WTC11 (cell line): ENCODE results near the gene IL1RN. TPM values are rescaled to one million over a fixed set of nuclear protein-coding genes. Genes with fewer than 3 reads are reported as not detected.

ENCODE experiments used
- ATAC-seq: fragments of 200-7000 bp; cut with Tn5 transposase; 2 replicates; pipeline ENCODE4 v1.10.0; 2021; ENCODE audit warnings: mild to moderate bottlenecking, moderate library complexity
- CTCF ChIA-PET: fragments of 300-600 bp; sonication (Branson Sonifier 250); formaldehyde crosslinking; loops from one replicate; lab custom pipeline; 2021; ENCODE audit warnings: antibody characterized with exemption; lab: Charles Lee
- POLR2A ChIA-PET: fragments of 350-600 bp; sonication (Branson Sonifier 250); formaldehyde crosslinking; loops from one replicate; lab custom pipeline; 2021; ENCODE audit warnings: antibody characterized with exemption; lab: Charles Lee
- DNase-seq: peaks from one replicate; pipeline ENCODE4 v3.0.0; 2021; ENCODE audit warnings: low spot score
- H3K27ac Mint-ChIP-seq: 2 replicates; pipeline ENCODE4 v1.8.0; 2021; ENCODE audit warnings: mixed read lengths
- H3K27me3 Mint-ChIP-seq: 2 replicates; pipeline ENCODE4 v1.8.0; 2021; ENCODE audit warnings: low read depth, mild to moderate bottlenecking, moderate library complexity, mixed read lengths
- H3K36me3 Mint-ChIP-seq: 2 replicates; pipeline ENCODE4 v1.8.0; 2021; ENCODE audit warnings: mixed read lengths
- H3K4me1 Mint-ChIP-seq: 2 replicates; pipeline ENCODE4 v1.8.0; 2022; ENCODE audit warnings: mixed read lengths
- H3K4me3 Mint-ChIP-seq: 2 replicates; pipeline ENCODE4 v1.8.0; 2021; ENCODE audit warnings: mild to moderate bottlenecking, moderate library complexity, mixed read lengths
- H3K9me3 Mint-ChIP-seq: 2 replicates; pipeline ENCODE4 v1.8.0; 2021; ENCODE audit warnings: mixed read lengths
- E2F4 ChIP-seq: sonication (generic); formaldehyde crosslinking; IDR thresholded peaks from 2 replicates; pipeline ENCODE4 v1.8.1; 2022; ENCODE audit warnings: low read depth, mild to moderate bottlenecking, moderate library complexity, missing genetic modification reagents, borderline replicate concordance
- EMX1 ChIP-seq: fragments of 250-450 bp; sonication (Bioruptor Pico); IDR thresholded peaks from 2 replicates; pipeline ENCODE4 v1.8.0; 2021; ENCODE audit warnings: mild to moderate bottlenecking
- NFE2L1 ChIP-seq: sonication (generic); formaldehyde crosslinking; IDR thresholded peaks from 2 replicates; pipeline ENCODE4 v1.8.1; 2023; ENCODE audit warnings: missing genetic modification reagents
- PRDM15 ChIP-seq: sonication (generic); formaldehyde crosslinking; IDR thresholded peaks from 2 replicates; pipeline ENCODE4 v1.8.0; 2022; ENCODE audit warnings: missing genetic modification reagents
- SOX15 ChIP-seq: fragments of 250-450 bp; sonication (Bioruptor Pico); IDR thresholded peaks from 2 replicates; pipeline ENCODE4 v1.9.0; 2021; ENCODE audit warnings: mild to moderate bottlenecking
- STAT6 ChIP-seq: sonication (generic); formaldehyde crosslinking; conservative IDR thresholded peaks from 2 replicates; pipeline ENCODE4 v1.8.1; 2023; ENCODE audit warnings: mild to moderate bottlenecking, low read depth, missing genetic modification reagents, moderate library complexity
- ZBTB21 ChIP-seq: sonication (generic); formaldehyde crosslinking; IDR thresholded peaks from 2 replicates; pipeline ENCODE4 v1.8.1; 2023; ENCODE audit warnings: mild to moderate bottlenecking, missing genetic modification reagents, borderline replicate concordance
- ZNF232 ChIP-seq: sonication (generic); formaldehyde crosslinking; IDR thresholded peaks from 2 replicates; pipeline ENCODE4 v1.8.0; 2022; ENCODE audit warnings: mild to moderate bottlenecking, missing genetic modification reagents
- ZNF416 ChIP-seq: fragments of 250-450 bp; sonication (Bioruptor Pico); IDR thresholded peaks from 2 replicates; pipeline ENCODE4 v1.9.0; 2021; ENCODE audit warnings: mild to moderate bottlenecking, inconsistent platforms
- ZNF425 ChIP-seq: fragments of 250-450 bp; sonication (Bioruptor Pico); conservative IDR thresholded peaks from 2 replicates; pipeline ENCODE4 v1.9.0; 2021; ENCODE audit warnings: mild to moderate bottlenecking
- total RNA-seq: library from RNA; stranded (reverse); gene quantifications from 3 replicates; pipeline ENCODE4 v1.2.3, GENCODE V29; 2021

IL1RN gene
- total RNA-seq, 1 experiment from 2014 or later, result not detected

GRCh38 chr2:113127646-113128570, 510 bp downstream of the IL1RN start (continued):
- no peak for TF ChIP-seq E2F4 (CRISPR knock-in tag)

- ATAC-seq (no peak), DNase-seq (no peak)
- ChIA-PET CTCF (interaction anchor here (1.3 to 2.8 kb wide), 2 partner anchors 9 to 69 kb away, joined by 7 to 11 read pairs; no protein-coding TSS in a partner anchor), POLR2A (no interaction called here)
- Mint-ChIP-seq H3K27me3 (no peaks in the 10 kb centered on the region), H3K27ac (no peak overlapping the region), H3K4me3 (no peak overlapping the region), H3K36me3 (no peaks in the 10 kb centered on the region), H3K9me3 (no peaks in the 10 kb centered on the region)
- TF ChIP-seq ZNF416, result no peak
- no peak for TF ChIP-seq ZBTB21 (CRISPR knock-in tag)
- TF ChIP-seq STAT6 (CRISPR knock-in tag), result no peak
- no peak for TF ChIP-seq SOX15 (CRISPR knock-in tag)
- no peak for TF ChIP-seq EMX1 (CRISPR knock-in tag)
- no peak for TF ChIP-seq NFE2L1
- TF ChIP-seq PRDM15 (CRISPR knock-in tag), result no peak
- no peak for TF ChIP-seq ZNF425
- no peak for TF ChIP-seq ZNF232 (CRISPR knock-in tag)
- TF ChIP-seq, all 79 proteins: peak for 0
- no peaks in the 10 kb centered on the region for H3K4me1 Mint-ChIP-seq
These were observed 2.2 kb downstream of the IL1RN start for GRCh38 chr2:113129519-113130078.
